Fibroblast of upper back skin (primary cell): Measurements from ENCODE around the gene PLCE1.

Experiments
- DNase-seq: peaks from one replicate; pipeline ENCODE4 v3.0.0-alpha.2; 2013

Gene PLCE1

GRCh38 chr10:93995182-93995581, 1.5 kb downstream of the PLCE1 start:
- DNase-seq: no peak

DNA sequence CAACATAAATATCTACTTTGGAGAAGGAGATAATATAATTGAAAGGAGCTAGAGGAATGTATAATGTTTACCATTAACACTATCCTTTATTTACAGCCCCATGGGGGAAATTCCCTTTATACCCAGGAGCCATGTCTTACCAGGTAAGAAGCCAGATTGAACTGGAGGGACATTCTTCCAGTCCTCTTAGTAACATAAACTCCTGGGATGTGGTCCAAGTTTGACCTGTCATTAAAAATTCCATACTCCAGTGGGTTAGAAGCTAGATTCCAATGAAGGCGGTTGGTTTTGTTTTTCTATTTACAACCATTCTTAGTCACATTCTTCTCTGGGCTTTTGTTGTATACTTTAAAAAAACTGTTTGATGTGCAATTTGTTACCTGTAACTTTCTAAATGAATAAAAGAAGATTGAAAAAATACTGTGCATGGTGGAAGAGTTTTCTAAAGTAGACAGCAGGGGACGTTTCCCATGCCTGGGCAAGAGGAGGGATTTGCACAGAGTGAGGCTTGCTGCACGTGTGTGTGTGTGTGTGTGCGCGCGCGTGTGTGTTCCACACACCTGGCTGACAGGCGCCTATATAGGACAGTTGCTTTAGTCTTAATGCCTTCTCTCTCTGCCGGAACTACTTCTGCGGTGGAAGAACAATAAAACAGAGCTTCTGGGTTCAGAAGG, 2.0 kb downstream of the PLCE1 start:
- peak; percentile 72 for DNase-seq

GRCh38 chr10:93996551-93996950, 2.8 kb downstream of the PLCE1 start:
- DNase-seq: peak; percentile 70

DNA sequence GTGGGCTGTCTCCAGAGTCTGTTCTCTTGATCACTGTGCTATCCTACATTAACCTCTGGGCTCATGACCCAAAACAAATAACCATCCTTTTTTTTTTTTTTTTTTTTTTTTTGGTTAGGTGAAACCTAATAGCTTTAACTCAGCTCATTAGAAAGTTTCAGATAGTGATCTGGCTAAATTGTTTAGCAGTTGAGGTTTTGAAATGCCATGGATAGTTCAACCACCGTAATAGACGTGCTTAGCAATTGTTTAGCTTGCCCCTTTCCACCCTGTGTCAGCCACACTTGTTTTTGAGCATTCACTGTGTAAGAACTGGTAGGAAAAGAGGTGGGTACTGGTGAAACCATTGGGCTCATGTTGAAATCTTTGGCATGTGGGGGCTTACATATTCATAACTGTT, 3.8 kb downstream of the PLCE1 start:
- no peak for DNase-seq

DNA sequence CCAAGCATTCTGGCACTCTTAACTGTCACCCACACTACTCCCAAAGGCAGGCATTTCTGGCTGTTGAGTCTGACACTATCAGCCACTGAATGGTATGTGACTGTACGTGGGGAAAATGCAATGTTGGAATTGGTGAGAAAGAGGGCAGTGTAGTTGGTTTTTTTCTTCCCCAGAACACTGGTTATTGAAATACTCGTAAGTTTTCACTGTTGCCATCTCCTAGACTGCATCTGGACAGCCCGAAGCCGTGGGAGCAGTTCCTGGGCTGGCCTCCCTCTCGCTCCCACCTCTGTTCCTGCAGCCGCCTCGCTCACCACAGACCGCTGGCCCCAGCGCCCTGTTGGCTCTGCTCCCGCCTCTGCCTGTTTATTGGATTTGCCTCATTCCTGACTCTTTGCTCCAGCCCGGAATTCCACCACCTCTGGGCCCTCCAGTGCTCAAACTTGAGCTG, 5.7 kb downstream of the PLCE1 start:
- peak; percentile 49 for DNase-seq

- no peak for DNase-seq
Observed at GRCh38 chr10:94000638-94001415, 7.1 kb downstream of the PLCE1 start.

DNA sequence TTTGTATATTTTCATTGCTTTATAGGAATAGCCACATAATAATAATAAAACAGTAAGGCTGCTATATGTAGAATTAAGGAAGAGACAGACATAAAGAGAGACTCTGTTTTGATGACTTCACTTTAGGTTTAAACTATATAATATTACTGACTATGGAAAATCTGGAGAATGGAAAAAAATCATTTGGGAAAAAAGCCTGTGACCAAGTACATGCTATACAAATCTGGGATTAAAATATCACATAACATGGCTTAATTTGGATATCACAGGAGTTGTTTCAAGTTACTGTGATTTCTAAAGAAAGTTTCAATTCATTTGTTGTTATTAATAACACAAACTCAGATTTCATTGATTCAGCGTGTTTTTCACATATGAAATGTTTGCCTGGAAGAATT, 7.7 kb downstream of the PLCE1 start:
- no peak for DNase-seq

GRCh38 chr10:94002156-94002555, 8.4 kb downstream of the PLCE1 start:
- DNase-seq: no peak

DNA sequence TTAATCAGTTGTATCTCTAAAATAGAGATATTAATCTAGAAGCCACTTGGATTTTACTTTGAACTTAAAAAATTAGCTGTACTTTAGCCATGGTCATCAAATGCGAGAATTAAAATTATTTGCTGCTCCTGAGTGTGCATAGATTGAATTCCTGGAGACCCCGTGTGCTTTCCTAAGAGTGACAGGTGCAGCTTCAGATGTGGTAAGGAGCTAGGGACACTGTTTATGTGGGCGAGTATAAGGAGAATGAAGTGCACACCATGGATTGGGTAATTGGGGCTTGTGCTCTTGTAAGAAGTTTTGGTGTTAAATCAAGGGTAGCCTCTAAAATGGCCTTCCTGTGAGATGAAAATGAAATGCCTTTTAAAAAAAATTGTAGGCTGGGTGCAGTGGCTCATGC, 9.8 kb downstream of the PLCE1 start:
- no peak for DNase-seq

DNA sequence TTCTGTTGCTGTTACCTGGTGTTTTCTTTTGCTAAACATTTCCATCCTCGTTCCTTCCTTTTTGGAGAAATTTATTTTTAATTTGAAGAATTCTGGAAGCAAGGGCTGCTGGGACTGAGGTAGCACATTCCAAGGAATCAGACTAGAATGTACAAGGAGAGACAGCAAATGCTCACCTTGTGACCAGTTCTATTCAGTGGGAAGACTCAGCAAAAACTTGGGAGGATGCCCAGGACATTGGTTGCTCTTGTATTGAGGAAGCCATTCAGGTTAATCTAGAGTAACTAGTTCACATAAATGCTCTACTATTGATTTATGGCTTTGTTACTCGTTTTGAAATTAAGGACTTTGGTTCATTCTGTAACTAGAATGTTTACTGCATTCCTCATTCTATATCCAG, 11.3 kb downstream of the PLCE1 start:
- DNase-seq: peak; percentile 63

- DNase-seq: peak; percentile 91
Observed at GRCh38 chr10:94006591-94007550, 13.1 kb downstream of the PLCE1 start.

GRCh38 chr10:94008526-94008925, 14.8 kb downstream of the PLCE1 start:
- no peak for DNase-seq

DNA sequence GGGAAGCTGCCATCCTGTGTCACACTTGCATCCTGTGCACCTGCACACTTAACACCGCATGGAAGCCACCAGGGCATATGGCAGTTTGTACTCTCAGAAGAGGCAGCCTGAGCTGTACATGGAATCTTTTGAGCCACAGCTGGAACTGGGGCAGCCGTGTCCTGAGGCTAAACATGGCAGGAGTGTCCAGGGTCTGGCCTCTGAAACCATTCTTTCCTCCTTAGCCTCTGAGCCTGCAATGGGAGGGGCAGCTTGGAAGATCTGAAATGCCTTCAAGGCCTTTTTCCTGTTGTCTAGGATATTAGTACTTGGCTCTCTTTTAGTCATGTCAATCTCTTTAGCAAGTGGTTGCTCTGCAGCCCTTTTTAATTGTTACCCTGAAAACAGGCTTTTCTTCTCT, 16.4 kb downstream of the PLCE1 start:
- no peak for DNase-seq

DNA sequence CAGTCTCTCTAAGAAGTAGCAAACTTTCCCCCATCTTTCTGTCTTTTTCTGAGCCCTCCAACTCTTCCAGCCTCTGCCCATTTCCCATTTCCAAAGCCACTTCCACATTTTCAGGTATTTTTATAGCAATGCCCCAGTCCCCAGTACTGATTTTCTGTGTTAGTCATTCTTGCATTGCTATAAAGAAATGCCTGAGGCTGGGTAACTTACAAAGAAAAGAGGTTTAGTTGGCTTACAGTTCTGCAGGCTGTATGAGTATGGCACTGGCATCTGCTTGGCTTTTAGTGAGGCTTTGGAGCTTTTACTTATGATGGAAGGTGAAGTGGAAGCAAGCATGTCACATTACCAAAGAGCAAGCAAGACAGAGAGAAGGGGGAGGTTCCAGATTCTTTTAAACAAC, 17.2 kb downstream of the PLCE1 start:
- no peak for DNase-seq

- DNase-seq: no peak
Observed at GRCh38 chr10:94011296-94011695, 17.6 kb downstream of the PLCE1 start.

- DNase-seq: no peak
Observed at GRCh38 chr10:94012834-94013233, 19.1 kb downstream of the PLCE1 start.

- no peak for DNase-seq
Observed at GRCh38 chr10:94013331-94013760, 19.6 kb downstream of the PLCE1 start.

DNA sequence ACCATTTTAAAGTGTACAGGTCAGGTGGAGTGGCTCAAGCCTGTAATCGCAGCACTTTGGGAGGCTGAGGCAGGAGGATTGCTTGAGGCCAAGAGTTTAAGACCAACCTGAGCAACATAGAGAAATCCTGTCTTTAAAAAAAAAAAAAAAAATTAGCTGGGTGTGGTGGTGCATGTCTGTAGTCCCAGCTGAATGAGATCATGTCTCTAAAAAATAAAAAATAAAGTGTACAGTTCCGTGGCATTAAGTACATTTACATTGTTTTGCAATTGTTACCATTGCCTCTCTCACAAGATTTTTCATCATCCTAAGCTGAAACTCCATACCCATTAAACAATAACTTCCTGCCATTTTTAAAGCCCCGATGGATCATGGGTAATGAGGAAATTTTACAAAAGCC, 20.6 kb downstream of the PLCE1 start:
- no peak for DNase-seq

DNA sequence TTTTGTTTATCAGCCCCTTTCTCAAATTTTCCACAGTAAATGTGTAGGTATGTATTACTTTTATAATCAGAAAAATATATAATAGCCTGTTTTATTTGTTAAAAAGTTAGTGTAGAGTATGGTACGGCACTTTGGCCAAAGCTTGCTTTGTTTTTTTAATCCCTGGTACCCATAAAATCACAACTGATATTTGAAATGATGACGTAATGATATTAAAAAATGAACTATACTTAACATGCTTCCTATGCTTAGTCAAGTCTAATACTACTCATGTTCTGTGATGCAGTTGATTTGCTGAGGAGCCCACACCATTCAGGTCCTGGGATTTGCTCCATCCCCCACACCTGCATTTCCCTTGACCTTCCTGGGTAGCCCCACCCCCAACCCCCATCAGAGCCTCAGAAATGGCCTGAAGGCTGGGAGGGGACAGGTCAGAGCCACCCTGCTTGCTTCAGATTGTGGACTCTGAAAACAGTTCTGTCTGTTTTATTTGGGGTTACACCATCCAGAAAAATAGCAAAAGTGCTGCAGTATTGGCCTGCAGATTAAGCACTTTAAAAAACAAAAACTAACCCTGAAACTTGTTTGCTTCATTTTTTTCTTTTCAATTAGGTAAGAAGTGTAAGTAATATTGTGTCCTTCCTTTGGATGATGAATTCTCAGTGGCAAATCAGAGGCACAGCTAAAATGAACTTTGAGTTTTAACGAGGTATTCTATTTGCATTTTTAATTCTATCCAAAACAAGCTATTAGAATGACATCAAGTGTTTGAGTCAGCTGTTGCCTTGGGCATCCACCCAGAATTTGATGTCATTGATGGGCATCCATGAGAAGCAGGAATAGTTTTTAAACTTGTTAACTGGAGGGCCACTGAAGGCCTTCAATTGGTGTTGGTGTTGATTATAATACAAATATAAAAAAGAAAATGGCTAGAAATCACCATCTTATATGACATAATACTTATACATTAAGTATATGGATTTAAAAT, 23.3 kb downstream of the PLCE1 start:
- DNase-seq: no peak

DNA sequence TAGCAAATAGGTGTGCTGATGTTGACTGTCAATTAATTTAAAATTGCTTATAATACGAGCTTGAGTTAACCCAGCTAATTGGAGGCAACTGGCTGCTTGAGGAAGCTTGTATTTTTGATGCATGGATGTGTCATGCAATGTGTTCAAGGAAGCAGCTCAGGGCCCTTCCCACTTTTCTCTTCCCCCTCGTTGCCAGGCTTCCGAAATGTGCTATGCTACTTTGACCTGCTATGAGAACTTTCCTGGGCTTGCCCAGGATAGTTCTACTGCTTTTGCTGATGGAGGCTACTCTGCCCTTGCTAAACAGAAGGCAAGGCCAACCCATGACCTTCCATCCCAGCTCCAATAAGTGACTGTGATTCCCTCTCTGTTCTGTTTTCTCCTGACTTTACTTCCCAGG, 24.4 kb downstream of the PLCE1 start:
- no peak for DNase-seq

DNA sequence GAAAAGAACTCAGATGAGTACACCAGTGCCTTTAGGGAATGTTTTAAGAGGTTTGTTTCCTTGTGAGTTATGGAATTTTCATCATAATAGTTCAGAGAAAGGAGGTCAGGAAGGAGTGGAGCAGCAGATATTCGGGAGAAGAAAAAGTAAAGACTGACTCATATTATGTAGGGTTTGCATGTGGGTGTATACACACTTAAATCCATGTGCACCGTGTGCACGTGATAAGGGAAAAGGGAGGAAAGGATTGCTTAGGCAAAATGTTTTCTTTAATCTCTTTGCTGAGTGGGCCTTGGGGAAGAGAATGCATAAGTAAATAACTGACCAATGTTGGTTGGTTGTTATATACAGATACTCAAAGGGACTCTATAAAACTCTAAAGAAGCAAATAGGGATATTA, 30.2 kb downstream of the PLCE1 start:
- peak; percentile 13 for DNase-seq

DNA sequence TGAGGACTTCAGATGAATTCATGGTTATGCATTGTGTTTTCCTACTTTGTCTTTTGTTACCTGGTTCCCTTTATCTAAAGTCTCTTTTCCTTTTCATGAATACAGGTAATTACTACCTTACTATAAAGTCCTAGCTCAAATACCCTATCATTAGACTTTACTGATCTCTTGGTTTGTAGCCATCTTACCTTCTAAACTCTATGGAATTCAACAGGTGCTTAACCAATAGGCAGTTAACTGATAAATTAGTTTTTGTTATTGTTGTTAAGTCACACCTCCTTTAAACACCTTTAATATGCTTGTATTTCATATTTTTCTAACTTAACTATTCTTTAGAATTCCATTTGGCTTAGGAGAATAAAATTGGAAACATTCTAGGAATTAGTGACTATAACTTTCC, 30.7 kb downstream of the PLCE1 start:
- DNase-seq: no peak
